Inflammatory macrophage treated with lipopolysaccharide for 4 hours (primary cell): Measurements from ENCODE around the gene CD151.

Experiments used
- DNase-seq: peaks from one replicate; pipeline ENCODE4 v3.0.0-alpha.2; 2020

CD151 gene

GRCh38 chr11:859394-860131, 26.8 kb downstream of the CD151 start:
- no peak for DNase-seq

GRCh38 chr11:860234-861104, 27.7 kb downstream of the CD151 start:
- DNase-seq = no peak

DNA sequence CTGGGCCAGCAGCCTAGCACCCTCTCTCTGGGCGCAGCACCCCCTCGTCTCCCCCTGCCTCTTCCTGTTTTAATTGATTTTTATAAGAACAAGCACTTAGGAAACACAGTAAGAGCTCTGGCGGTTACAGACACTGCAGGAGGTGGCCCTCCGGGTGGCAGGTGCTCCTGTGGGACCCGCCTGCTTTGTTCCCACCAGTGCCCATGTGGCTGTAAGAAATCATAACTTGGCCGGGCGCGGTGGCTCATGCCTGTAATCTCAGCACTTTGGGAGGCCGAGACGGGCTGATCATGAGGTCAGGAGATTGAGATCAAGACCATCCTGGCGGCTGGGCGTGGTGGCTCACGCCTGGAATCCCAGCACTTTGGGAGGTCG, 28.3 kb downstream of the CD151 start:
- no peak for DNase-seq

- DNase-seq = no peak
Observed at GRCh38 chr11:862081-862661, 29.4 kb downstream of the CD151 start.

GRCh38 chr11:862696-863022, 29.9 kb downstream of the CD151 start:
- DNase-seq = no peak

- no peak for DNase-seq
Observed at GRCh38 chr11:863023-863909, 30.5 kb downstream of the CD151 start.

DNA sequence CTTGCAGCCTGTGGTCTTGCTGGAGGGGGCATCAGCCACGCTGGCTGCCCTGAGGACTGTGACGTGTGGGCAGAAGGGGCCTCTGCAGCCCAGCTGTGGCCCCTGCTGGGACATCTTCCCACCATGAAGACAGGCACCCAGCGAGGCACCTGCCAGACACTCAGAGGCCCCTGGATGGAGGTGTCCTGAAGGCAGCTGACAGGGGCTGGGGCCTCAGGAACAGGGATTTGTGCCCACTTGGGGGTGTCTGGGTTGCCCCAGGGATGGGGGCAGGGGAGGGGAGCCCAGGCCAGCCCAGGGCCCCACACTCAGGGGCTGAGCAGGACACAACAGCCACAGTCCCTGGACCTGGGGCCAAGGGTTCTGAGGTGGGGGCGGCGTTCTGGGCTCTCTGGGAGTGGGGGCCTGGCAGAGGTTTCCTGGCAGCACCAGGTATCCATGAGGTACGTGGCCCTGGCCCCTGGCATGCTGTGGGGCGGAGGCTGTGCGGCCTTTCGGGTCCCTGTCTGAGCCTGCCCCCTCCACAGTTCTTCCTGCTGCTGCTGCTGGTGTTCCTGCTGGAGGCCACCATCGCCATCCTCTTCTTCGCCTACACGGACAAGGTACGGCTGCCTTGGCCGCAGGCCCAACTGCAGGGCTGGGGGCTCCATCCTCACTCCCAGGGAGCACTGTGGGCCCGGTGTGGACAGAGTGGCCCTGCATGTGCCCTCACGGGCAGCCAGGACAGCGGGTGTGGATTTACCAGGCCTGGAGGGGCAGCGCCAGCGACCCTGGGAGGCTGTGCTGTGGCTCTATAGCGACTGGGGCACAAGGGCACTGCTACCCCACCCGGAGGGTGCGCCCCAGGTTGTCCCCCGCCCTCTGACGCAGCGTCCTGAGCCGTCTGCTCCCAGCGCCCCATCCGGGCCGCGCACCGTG, 31.4 kb downstream of the CD151 start:
- no peak for DNase-seq

GRCh38 chr11:864898-865297, 32.1 kb downstream of the CD151 start:
- DNase-seq = no peak

DNA sequence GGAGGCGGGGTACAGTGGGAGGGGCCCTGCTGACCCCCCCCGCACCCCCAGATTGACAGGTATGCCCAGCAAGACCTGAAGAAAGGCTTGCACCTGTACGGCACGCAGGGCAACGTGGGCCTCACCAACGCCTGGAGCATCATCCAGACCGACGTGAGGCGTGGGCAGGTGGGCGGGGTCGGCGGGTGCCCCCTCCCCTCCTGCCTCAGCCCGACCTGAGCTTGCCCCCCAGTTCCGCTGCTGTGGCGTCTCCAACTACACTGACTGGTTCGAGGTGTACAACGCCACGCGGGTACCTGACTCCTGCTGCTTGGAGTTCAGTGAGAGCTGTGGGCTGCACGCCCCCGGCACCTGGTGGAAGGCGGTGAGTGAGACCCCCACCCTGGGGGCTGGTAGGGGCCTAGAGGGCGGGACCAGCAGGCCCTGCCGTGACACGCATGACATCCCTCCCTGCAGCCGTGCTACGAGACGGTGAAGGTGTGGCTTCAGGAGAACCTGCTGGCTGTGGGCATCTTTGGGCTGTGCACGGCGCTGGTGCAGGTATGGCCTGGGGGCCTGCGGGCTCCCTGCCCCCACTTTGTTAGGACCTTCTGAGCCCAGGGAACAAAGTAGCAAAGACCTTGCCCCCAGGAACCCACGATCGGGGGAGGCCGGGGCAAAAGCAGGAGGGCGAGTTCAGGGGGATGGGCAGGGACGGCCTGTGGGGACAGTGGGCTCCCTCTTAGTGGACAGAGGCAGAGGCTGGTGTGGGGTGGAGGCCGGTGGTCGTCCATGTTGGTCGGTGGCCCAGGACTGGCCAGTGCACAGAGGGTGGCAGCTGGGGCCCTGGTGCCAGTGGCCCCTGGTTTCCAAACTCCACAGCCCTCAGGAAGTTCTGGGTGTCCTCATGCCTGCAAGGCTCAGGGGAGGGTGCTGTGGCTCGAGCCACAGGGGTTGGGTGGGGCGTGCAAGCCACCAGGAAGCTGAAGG, 33.0 kb downstream of the CD151 start:
- DNase-seq = no peak

DNA sequence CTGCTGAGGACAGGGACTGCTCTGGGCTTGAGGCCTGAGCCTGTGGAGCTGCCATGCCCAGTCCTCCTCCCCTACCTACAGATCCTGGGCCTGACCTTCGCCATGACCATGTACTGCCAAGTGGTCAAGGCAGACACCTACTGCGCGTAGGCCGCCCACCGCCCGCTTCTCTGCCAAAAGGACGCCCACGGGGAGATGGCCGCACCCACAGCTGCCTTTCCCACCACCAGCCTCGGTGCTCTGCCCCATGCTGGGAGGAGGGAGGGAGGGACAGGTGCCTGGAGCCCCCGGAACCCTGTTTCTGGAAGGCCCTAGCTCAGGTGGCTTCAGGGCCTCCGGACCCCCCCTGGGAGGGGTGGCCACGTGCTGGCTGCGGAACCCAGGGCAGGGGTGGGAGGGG, 33.7 kb downstream of the CD151 start:
- DNase-seq = no peak

- DNase-seq = no peak
Observed at GRCh38 chr11:867856-868358, 35.2 kb downstream of the CD151 start.

DNA sequence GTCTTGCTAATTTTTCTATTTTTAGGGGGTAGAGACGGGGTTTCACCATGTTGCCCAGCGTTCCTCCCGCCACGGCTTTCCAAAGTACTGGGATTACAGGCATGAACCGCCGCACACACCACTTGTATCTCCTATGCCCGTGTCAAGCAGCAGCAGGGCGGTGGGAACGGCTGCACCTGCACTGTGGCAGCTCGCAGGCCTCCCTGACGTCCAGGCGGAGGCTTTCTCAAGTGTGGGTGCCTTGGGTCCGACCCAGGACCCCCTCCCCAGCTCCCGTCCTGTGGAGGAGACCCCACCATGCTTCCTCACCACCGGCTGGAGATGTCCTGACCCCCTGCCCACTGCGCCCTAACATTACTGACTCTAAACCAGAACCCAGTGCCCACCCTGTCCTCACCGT, 35.6 kb downstream of the CD151 start:
- no peak for DNase-seq

DNA sequence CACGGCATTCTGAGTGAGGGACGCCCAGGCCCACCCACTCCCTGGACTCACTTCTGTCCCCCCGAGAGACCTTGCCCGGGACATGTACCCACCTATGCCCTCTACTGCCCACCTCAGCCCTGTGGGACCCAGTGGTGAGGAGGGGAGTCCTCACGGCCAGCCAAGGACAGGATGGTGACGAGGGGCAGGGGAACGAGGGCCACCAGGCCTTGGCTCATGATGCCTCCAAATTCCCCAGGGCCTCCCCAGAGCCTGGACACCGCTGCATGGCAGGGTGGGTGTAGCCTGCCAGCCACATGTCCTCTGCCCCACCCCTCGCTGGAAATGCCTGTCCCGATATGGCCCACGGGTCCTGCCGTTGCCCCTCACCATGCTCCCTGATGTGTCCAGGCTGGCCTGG, 36.0 kb downstream of the CD151 start:
- no peak for DNase-seq

DNA sequence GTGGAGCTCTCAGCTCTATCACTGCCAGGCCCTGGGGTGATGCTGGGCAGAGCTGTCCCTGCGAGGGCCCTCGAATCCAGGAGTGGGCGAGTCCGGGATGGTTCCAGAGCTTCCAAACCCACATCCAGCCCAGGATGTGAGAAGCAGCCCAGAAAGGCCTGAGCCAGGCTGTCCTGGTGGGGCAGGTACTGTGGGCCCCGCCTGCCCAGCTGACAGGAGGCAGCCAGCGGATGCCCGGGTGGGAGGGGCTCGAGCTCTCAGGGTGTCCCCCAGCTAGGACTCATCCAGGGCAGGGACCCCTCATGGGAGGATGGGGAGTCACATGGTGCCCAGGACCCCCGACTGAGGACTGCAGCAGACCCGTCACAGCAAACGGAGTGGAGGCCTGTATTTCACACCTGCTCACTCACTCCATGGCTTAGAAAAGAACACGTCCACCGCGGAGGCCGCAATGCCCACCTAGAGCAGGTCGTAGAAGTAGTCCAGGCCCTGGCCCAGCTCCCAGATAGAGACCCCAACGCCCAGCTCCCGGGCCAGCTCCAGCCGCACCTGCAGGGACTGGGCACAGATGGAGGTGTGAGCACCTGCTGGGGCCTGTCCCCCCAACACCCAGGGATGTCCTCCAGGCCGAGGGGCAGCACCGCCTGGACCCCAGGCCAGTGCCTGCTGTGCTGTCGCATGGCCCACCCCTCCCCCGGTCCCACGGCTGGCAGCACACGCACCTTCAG, 36.8 kb downstream of the CD151 start:
- no peak for DNase-seq

DNA sequence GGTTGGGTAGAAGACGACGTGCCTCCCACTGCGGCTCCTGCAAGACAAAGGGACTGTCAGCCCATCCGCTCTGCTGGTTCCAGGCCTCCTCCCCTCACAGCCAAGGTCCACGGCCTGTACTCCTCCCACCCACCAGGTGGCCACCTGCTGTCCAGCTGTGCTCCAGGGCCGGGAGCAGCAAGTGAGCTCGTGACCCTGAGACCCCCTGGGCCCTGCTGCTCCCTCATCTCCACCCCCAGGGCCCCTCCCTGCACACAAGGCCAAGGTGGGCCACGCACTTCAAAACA, 37.3 kb downstream of the CD151 start:
- no peak for DNase-seq

DNA sequence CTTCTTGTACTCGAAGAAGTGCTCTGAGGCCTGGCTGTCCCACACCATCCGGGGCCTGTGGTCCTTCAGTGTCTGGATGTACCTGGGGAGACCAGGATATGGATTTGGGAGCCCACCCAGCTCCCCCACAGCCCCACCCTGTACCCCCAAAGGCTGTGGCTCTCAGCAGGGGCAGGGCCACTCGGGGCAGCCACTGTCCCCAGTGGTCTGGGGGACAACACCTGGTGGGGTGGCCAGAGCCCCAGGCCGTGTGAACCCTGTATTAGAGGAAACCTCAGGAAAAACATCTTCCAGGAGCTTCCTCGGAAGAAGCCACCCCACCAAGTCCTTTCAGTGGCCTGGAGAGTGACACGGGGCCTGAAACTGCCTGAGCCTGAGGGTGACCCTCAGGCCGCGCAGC, 37.7 kb downstream of the CD151 start:
- no peak for DNase-seq

DNA sequence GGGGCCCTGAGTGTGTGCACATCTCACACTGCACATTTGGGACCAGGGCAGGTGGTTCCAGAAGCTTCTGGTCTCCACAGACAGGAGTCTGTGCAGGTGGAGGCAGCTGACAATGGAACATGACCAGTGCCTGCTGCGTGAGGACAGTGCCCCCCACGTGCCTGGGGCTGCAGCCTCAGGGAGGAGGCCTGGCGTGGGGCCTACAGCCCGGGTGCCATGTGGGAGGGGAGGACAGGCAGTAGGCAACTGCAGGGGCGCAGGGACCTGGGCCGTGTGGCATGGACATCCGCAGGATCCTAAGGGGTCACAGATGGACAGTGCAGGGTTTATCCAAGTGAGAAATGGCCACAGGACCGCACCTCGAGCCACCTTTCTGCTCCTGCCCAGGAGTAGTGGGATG, 38.7 kb downstream of the CD151 start:
- DNase-seq = no peak

DNA sequence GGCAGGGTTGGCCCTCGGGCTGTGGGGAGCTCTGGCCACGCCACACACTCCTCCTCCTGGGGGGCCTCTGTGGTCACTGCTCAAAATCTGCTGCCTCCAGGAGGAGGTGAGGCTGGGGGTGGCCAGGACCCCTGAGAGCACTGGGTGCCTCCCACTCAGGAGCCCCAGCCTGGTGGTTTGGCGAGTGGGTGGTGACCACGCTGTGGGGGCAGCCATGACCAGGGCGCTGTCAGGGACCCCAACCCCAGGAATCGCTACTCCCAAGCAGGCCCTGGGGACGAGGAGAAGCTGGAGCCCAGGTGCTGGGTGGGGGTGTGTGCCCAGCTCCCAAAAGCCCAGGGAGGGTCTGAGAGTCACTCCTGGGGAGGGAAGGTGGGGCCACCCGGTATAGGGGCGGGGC, 40.0 kb downstream of the CD151 start:
- DNase-seq = no peak

GRCh38 chr11:873706-874105, 41.0 kb downstream of the CD151 start:
- DNase-seq = no peak

DNA sequence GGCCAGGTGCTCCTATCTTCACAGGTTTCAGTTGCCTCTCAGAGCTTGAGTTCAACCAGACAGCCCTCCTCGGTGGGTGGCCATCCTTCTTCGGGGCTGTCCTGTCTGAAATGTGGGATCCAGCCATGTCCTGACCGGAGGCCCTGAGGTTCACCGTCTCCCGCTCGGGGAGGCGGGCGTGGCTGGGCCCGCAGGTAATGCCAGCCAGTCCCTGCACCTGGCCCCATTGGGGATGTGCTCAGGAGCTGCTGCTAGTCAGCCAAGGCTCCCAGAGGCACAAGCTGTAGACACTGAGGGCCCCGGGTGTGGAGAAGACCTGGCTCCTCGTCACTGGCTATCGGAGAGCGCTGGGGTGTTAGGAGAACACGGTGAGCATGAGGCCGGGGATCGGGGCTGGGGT, 42.5 kb downstream of the CD151 start:
- DNase-seq = no peak
